T-helper 2 cell treated with Interferon-gamma antibody and Interleukin-4, amounts not matched to agents 5 μg/mL and 100 μg/mL, for 36 hours (primary cell): Measurements from ENCODE around the gene NDUFS2.

ENCODE experiments used
- DNase-seq: peaks from one replicate; pipeline ENCODE4 v3.0.0; 2021; ENCODE audit warnings: low spot score
- H3K27ac Mint-ChIP-seq: one replicate; pipeline ENCODE4 v1.8.0; 2021; ENCODE audit warnings: mild to moderate bottlenecking, mixed read lengths
- H3K27me3 Mint-ChIP-seq: one replicate; pipeline ENCODE4 v1.8.0; 2021; ENCODE audit warnings: low read depth, mixed read lengths
- H3K36me3 Mint-ChIP-seq: one replicate; pipeline ENCODE4 v1.8.0; 2021; ENCODE audit warnings: low read depth, mixed read lengths
- H3K4me1 Mint-ChIP-seq: one replicate; pipeline ENCODE4 v1.8.0; 2021; ENCODE audit warnings: low read depth, mixed read lengths
- H3K4me3 Mint-ChIP-seq: one replicate; pipeline ENCODE4 v1.8.0; 2022; ENCODE audit warnings: mild to moderate bottlenecking, moderate library complexity, mixed read lengths
- H3K9me3 Mint-ChIP-seq: one replicate; pipeline ENCODE4 v1.8.0; 2021; ENCODE audit warnings: mixed read lengths

Gene NDUFS2

DNA sequence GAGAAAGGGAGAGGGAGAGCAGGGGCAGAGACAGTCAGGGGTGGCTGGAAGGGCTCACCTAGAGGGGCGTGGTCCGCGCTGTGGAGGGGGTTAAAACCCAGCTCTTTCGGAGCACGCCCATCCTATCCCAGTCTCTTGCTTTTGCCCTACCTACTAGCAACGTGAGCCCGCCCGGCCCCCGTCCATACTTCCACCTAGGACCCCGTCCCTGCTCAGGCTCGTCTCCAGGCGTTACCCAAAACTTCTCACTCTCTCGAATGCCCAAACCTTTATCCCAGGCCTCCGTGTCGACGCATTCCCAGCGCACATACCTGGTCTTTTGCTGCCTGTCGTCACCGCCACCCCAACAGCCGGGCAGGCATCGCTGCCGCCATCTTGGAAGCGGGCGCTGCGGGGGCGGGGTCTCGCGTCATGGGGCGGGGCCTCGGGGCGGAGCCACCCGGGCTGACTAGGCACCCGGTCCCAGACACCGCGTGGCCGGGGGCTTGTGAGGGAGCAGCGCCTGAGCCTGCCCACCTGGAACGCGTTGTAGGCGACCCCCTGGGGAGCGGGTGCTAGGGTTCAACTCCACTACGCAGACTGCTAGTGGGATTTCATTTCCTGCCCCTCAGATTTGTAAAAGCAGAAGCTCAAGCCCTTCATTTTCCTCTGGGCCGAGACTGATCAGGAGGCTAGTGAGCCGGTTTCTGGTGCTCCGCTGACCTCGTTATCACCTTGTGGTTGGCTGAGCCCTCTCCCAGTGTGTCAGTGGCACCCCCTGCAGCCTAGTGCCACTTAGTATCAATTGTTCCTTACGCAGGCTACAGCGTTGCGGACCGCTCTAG lies 24.8 kb upstream of the NDUFS2 start, which contains the start of gene B4GALT3:
Gene B4GALT3, minus strand, starts transcription at position 396 of the 824 bp plus-strand sequence. CDS start 1,447 bp downstream, outside the sequence.
- Mint-ChIP-seq H3K4me3 (peak within 1 kb of the TSS; percentile 100), H3K27ac (peak within 1 kb of the TSS; percentile 100), H3K9me3 (no peaks in the 10 kb centered on the region), H3K27me3 (no peaks in the 10 kb centered on the region), H3K4me1 (peaks cover 45% of the 10 kb centered on the region), H3K36me3 (peaks cover 43% of the 10 kb centered on the region)
- DNase-seq, result peak; percentile 91

DNA sequence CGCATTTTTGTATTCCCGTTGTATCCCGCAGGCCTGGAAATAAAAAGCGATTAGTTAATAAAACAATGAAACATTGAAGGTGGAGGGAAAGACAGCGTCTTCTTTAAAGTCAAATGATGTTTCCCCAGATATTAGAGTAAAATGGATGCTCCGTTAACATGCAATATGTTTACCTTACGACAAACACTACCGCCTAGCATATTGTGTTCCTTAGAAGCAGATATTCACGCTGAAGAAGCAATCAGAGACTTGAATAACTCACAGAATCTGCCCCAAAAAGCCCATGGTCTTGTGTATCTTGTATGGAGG lies 24.3 kb upstream of the NDUFS2 start:
- Mint-ChIP-seq H3K27me3 (no peaks in the 10 kb centered on the region), H3K9me3 (no peaks in the 10 kb centered on the region), H3K27ac (peak overlapping the region; percentile 100), H3K36me3 (peaks cover 40% of the 10 kb centered on the region), H3K4me1 (peaks cover 49% of the 10 kb centered on the region), H3K4me3 (peak overlapping the region; percentile 100)
- DNase-seq, result no peak

DNA sequence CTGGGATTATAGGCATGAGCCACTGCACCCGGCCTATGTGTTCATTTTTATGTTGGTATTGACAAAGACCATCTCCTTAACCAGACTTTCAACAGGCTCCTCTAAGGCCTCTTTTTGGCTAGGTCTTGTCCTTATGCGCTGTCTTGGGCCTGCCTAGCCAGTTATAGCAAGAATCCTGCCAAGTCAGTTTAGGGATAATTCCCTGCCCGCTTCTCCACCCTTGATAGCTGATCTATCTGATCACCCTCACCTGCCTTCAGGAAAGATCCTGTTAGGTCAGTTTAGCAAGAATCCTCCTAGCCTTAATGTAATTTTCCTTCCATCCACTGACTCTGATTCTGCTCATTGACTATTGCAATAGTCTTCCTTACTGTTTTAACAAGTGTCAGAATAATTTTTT lies 22.5 kb upstream of the NDUFS2 start:
- Mint-ChIP-seq H3K36me3 (peaks cover 28% of the 10 kb centered on the region), H3K4me1 (peaks cover 60% of the 10 kb centered on the region), H3K27me3 (no peaks in the 10 kb centered on the region), H3K27ac (no peak overlapping the region), H3K4me3 (no peak overlapping the region), H3K9me3 (no peaks in the 10 kb centered on the region)
- DNase-seq, result no peak

DNA sequence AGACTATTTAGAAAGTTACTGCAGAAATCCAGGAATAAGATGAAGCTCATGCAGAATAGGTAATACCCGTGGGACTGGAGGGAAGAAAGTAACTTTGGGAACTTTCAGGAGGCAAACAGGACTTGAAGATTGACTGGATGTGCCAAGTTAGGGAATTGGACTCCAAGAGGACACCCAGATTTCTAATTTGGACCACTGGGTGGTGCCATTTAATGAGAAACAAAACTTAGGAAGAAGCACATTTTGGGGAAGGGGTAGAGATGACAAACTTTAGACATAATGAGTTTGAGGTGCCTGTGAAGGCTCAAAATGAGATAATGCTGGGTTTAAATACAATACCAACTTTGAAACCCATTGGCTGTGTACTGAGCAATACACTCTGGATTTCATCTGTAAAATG lies 21.5 kb upstream of the NDUFS2 start:
- Mint-ChIP-seq H3K36me3 (peaks cover 19% of the 10 kb centered on the region), H3K4me1 (peaks cover 62% of the 10 kb centered on the region), H3K27me3 (no peaks in the 10 kb centered on the region), H3K9me3 (no peaks in the 10 kb centered on the region), H3K4me3 (peak overlapping the region; percentile 2), H3K27ac (peak overlapping the region; percentile 64)
- no peak for DNase-seq

DNA sequence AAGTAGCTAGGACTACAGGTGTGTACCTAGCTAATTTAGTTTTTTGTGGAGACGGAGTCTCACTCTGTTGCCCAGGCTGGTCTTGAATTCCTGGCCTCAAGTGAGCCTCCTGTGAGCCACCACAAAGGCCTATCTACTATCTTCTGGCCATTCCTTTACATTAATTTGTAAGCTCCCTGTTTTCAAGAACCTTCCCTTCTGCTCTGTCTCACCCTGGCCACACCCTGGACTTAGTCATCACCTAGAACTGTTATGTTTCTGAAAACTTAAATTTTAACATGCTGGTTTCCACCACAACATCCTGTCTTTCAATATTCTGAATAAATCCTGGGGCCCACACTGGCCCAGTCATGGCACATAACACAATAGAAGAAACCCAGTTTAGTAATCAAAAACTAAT lies 20.0 kb upstream of the NDUFS2 start:
- peaks cover 9% of the 10 kb centered on the region for H3K36me3 Mint-ChIP-seq
- no peaks in the 10 kb centered on the region for H3K27me3 Mint-ChIP-seq
- peaks cover 64% of the 10 kb centered on the region for H3K4me1 Mint-ChIP-seq
- H3K9me3 Mint-ChIP-seq, result no peaks in the 10 kb centered on the region
- peak overlapping the region; percentile 97 for H3K27ac Mint-ChIP-seq
- peak overlapping the region; percentile 67 for H3K4me3 Mint-ChIP-seq
- peak; percentile 73 for DNase-seq

DNA sequence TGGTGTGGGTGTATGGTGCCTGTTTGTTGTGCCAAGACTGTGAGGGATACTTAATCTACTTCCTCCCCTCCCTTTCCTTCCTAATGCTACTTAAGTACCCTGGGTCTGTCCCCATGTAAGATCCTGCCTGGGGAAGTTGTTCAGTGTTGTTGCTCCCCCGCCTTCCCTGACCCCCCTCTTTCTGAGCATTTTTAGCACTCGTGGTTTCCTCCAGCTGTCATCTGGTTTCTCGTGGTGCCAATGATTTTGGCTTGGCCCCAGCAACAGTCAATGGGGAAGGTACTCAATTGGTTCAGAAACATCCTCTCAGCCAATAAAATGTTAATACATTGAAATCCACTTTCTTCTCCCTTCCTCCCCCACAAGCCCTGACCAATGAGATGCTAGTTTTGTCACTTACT lies 16.9 kb upstream of the NDUFS2 start:
- Mint-ChIP-seq H3K4me3 (peak overlapping the region; percentile 79), H3K4me1 (peaks cover 61% of the 10 kb centered on the region), H3K36me3 (peaks cover 8% of the 10 kb centered on the region), H3K27ac (peak overlapping the region; percentile 98), H3K27me3 (no peaks in the 10 kb centered on the region), H3K9me3 (no peaks in the 10 kb centered on the region)
- DNase-seq, result peak; percentile 73

DNA sequence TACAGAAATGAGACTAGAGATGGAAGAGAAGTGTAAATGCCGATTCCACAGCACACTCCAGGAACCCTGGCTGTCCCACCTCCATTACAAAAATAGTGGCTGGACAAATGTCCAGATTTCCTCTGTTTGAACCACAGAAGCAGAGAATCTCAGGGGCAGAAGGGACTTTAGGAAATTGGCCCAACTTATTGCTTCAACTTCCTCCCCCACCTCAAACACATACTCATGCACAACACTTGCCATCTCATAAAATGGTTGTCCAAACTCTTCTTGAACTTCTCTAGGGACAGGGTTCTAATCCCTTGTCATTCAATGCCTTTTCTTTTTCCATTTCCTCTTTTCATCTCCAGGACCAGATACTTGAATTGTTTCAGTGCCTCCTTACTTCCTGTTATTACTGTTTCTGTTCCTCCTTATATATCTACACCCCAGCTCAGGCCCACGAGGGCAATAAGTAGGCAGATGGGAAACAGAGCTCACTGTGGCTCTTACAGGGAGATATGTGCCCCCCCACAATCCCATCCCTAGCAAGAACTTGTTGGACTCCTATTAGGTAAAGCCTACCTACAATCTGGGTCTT lies 16.3 kb upstream of the NDUFS2 start:
- peaks cover 8% of the 10 kb centered on the region for H3K36me3 Mint-ChIP-seq
- H3K4me1 Mint-ChIP-seq, result peaks cover 55% of the 10 kb centered on the region
- no peaks in the 10 kb centered on the region for H3K9me3 Mint-ChIP-seq
- DNase-seq, result no peak
- no peaks in the 10 kb centered on the region for H3K27me3 Mint-ChIP-seq
- H3K27ac Mint-ChIP-seq, result peak overlapping the region; percentile 98
- H3K4me3 Mint-ChIP-seq, result peak overlapping the region; percentile 79

DNA sequence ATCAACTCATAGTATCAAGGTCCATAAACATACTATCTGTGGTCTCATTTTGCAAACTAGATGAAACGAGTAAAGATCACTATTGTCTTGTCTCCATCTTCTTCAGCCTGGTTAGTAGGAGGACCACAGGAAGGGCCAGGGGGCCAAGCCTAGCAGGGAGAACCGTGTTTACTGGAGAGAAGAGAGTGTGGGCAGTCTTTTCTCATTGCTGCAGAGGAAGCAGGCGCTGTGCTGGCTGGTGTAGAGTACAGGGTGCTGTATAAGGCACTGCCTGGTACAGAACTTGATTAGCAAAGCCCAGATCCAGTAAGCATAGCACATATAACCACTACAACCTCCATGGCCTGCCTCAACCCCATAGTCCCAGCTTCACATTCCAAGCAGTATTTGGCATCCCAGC lies 14.9 kb upstream of the NDUFS2 start:
- no peaks in the 10 kb centered on the region for H3K9me3 Mint-ChIP-seq
- peaks cover 4% of the 10 kb centered on the region for H3K36me3 Mint-ChIP-seq
- no peak for DNase-seq
- peak overlapping the region; percentile 46 for H3K27ac Mint-ChIP-seq
- no peak overlapping the region for H3K4me3 Mint-ChIP-seq
- peaks cover 53% of the 10 kb centered on the region for H3K4me1 Mint-ChIP-seq
- H3K27me3 Mint-ChIP-seq, result no peaks in the 10 kb centered on the region

DNA sequence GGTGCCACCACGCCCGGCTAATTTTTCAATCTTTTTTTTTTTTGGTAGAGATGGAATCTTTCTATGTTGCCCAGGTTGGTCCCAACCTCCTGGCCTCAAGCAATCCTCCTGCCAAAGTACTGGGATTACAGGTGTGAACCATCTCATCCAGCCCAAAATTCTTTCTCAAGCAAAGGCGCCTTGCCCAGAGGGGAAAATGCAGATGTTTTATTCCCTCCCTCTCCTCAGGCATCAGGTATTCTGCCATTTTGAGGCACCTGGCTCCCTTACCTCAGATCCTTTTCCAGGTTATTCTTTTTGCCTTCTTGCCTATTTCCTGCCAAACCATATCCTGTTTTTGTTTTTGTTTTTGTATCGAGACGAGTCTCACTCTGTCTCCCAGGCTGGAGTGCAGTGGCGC lies 13.8 kb upstream of the NDUFS2 start:
- Mint-ChIP-seq H3K4me3 (no peak overlapping the region), H3K27me3 (no peaks in the 10 kb centered on the region), H3K9me3 (no peaks in the 10 kb centered on the region), H3K27ac (peak overlapping the region; percentile 11), H3K36me3 (no peaks in the 10 kb centered on the region), H3K4me1 (peaks cover 52% of the 10 kb centered on the region)
- DNase-seq, result no peak

DNA sequence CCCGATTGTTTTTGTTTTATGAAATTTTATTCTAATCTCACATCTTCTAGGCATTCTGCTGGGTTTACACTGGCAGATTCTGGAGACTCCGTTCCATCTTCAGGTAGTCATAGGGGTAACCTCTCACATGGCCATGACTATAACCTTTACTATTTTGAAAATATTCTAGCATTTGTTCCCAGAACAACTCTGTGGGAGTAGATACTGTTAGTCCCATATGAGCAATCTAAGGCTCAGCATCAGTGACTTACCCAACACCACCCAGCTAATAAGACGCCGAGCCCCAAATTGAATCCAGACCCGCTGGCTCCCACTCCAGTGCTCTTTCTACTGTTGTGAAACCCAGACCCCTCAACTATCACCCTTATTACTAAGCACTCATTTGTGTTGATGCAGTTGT lies 13.1 kb upstream of the NDUFS2 start:
- H3K27me3 Mint-ChIP-seq, result no peaks in the 10 kb centered on the region
- peaks cover 48% of the 10 kb centered on the region for H3K4me1 Mint-ChIP-seq
- no peak for DNase-seq
- H3K27ac Mint-ChIP-seq, result no peak overlapping the region
- H3K9me3 Mint-ChIP-seq, result no peaks in the 10 kb centered on the region
- H3K4me3 Mint-ChIP-seq, result no peak overlapping the region
- H3K36me3 Mint-ChIP-seq, result no peaks in the 10 kb centered on the region

DNA sequence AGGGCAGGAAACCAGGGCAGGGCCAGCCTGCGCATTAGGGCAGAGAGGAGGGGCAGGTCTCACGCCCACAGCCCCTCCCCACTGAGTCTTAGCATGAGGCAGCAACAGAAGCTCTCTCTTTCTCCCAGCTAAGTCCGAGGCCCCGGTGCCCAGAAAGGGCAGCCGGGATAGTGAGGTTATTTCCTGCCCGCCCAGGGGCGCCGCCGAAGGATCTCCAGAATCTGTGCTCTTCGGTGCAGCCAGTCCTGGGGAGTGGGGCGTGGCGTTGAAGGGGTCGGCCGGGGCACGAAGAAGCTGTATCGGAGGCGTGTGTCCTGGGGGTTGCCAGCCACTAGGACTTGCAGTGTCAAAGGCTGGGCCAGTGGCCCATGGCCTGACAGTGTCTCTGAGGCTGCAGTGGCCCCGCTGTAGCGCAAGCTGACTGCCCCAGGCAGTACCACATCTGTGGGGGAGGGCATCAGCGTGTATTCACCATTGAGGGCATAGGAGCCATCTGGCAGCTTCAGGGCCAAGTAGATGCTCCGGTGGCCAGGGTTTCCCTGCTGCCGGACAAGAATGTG lies 11.1 kb upstream of the NDUFS2 start:
- Mint-ChIP-seq H3K27ac (no peak overlapping the region), H3K27me3 (no peaks in the 10 kb centered on the region), H3K9me3 (no peaks in the 10 kb centered on the region), H3K4me3 (no peak overlapping the region), H3K4me1 (peaks cover 34% of the 10 kb centered on the region), H3K36me3 (no peaks in the 10 kb centered on the region)
- no peak for DNase-seq

DNA sequence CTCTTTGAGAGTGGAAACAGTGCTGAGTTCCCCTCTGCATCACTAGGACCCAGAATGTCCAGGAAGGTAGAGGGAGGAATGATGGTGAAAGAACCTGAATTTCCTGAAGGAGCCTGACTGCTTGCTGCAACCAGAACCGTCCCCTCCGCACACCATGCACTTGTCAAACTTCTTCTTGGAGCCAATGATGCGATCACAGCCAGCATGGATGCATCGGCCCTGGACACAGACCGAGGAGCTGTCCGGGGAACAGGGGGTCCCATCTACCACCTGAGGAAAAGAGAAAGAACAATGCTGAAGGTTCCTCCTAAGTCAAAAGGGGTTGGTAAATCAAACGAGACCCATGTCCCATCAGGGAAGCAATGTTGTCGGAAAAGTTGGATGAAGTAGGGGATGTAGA lies 10.2 kb upstream of the NDUFS2 start:
- Mint-ChIP-seq H3K4me3 (no peak overlapping the region), H3K4me1 (peaks cover 28% of the 10 kb centered on the region), H3K36me3 (no peaks in the 10 kb centered on the region), H3K27ac (no peak overlapping the region), H3K27me3 (no peaks in the 10 kb centered on the region), H3K9me3 (no peaks in the 10 kb centered on the region)
- no peak for DNase-seq

DNA sequence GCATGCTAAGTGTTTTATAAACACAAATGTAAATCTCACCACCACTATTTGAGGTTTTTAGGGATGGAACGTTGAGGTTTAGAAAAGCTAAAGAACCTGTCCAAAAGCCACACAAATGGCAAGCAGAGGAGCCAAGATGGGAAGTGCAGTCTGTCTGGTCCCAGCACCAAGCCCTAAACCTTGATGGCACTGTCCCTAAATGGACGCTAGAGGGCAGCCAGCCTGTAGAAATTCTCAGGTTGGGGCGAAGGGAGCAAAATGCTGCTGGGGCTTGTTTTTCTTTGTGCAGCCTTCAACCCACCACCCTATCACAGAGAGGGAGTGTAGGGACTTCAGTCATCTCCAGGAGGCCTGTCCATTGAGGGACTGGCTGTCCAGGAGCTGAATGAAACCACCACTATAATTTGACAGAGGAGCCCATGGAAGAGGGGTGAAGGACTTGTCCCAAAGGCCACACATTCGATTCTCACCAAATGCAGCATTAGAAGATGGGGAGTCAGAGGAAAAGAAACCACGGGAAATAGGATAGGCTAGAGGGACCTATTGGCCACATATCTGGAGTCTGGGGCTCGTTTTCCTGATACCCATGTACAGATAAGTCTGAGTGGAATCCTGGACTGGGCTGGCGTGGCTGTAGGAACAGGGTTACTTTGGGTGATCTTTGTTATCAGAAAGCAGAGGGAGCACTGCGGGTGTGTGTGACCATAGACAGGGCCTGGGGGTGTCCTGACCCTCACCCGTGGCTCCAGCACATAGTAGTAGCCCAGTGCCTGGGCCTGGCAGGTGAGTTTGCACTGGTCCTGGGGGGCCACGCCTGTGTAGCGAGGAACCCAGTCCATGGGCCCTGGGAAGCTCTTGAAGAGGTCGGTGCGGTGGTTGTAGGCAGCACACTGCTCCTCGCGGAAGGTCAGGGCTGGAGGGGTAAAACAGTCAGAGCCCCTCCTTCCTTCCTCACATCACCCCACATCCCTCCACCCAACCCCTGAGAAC lies 9.4 kb upstream of the NDUFS2 start:
- DNase-seq, result peak; percentile 54
- Mint-ChIP-seq H3K36me3 (no peaks in the 10 kb centered on the region), H3K4me1 (peaks cover 20% of the 10 kb centered on the region), H3K27me3 (no peaks in the 10 kb centered on the region), H3K27ac (peak overlapping the region; percentile 83), H3K4me3 (no peak overlapping the region), H3K9me3 (no peaks in the 10 kb centered on the region)
